GM10266 (cell line): ENCODE measurements around the gene COL25A1.
"Not testable (repeated sequence)": the region's sequence is repeated elsewhere in the genome, so short reads cannot be mapped to it uniquely, and the experiment has no call there.

Source experiments
- DNase-seq: peaks from one replicate; pipeline ENCODE4 v3.0.0; 2012; ENCODE audit errors: extremely low spot score
- TF ChIP-seq, protein P1 (sequence below): IDR thresholded peaks from 2 replicates; pipeline ENCODE4 v1.5.1; 2012; ENCODE audit warnings: mild to moderate bottlenecking, low read depth; ENCODE audit not compliant: control insufficient read depth, insufficient read depth; ENCODE audit errors: missing control alignments

The COL25A1 gene

DNA sequence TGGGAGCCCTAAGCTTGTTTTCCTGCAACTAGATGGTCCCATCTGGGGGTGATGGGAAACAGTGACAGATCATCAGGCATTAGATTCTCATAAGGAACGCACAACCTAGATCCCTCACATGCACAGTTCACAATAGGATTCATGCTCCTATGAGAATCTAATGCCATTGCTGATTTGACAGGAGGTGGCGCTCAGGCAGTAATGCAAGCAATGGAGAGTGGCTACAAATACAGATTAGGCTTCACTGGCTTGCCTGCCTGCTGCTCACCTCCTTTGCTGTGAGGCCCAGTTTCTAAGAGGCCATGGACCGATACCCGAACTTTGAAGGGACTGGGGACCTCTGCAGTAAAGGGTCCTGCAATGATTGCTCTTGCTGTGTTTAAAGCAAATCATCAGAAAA lies 225.7 kb downstream of the COL25A1 start:
- not testable (repeated sequence) for DNase-seq
- TF ChIP-seq, protein P1, sequence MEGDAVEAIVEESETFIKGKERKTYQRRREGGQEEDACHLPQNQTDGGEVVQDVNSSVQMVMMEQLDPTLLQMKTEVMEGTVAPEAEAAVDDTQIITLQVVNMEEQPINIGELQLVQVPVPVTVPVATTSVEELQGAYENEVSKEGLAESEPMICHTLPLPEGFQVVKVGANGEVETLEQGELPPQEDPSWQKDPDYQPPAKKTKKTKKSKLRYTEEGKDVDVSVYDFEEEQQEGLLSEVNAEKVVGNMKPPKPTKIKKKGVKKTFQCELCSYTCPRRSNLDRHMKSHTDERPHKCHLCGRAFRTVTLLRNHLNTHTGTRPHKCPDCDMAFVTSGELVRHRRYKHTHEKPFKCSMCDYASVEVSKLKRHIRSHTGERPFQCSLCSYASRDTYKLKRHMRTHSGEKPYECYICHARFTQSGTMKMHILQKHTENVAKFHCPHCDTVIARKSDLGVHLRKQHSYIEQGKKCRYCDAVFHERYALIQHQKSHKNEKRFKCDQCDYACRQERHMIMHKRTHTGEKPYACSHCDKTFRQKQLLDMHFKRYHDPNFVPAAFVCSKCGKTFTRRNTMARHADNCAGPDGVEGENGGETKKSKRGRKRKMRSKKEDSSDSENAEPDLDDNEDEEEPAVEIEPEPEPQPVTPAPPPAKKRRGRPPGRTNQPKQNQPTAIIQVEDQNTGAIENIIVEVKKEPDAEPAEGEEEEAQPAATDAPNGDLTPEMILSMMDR, result peak; percentile 19

DNA sequence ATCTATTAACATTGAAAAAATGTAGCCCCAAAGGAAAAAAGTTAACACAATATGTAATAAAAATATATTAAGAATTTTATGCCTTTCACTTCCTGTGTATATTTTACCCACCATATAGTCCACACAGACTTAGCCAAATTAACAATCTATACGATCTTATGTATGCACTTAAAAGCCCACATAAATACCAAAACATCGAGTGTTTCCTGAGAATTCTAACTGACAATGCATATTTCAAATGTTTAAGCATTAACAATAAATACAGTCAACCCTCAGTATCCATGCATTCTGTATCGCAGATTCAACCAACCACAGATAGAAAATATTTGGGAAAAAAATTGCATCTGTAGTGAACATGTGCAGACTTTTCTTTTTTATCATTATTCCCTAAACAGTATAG lies 226.8 kb downstream of the COL25A1 start:
- TF ChIP-seq, protein P1, result no peak
- DNase-seq, result no peak

DNA sequence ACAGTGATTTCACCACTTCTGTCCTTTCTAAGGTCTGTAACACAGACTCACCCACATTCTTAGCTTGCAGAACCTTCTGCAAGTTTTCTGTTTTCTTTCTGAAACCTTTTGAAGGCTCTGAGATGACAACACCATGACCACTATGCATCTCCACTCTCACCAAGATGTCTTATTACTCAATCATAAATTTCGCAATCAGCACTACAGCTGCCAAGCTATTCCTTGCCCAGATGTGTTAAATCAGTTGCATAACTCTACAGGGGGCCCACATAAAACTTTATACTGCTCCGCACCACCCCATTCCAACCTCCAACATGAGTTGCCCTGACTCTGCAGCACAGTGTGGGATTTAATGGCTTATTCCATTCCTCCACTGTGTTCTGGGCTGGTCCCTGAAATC lies 229.9 kb downstream of the COL25A1 start:
- TF ChIP-seq, protein P1, result no peak
- DNase-seq, result no peak

DNA sequence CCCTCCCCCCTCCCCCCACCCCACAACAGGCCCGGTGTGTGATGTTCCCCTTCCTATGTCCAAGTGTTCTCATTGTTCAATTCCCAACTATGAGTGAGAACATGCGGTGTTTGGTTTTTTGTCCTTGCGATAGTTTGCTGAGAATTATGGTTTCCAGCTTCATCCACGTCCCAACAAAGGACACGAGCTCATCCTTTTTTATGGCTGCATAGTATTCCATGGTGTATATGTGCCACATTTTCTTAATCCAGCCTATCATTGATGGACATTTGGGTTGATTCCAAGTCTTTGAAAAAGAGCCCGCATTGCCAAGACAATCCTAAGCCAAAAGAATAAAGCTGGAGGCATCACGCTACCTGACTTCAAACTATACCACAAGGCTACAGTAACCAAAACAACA lies 231.8 kb downstream of the COL25A1 start:
- not testable (repeated sequence) for DNase-seq

DNA sequence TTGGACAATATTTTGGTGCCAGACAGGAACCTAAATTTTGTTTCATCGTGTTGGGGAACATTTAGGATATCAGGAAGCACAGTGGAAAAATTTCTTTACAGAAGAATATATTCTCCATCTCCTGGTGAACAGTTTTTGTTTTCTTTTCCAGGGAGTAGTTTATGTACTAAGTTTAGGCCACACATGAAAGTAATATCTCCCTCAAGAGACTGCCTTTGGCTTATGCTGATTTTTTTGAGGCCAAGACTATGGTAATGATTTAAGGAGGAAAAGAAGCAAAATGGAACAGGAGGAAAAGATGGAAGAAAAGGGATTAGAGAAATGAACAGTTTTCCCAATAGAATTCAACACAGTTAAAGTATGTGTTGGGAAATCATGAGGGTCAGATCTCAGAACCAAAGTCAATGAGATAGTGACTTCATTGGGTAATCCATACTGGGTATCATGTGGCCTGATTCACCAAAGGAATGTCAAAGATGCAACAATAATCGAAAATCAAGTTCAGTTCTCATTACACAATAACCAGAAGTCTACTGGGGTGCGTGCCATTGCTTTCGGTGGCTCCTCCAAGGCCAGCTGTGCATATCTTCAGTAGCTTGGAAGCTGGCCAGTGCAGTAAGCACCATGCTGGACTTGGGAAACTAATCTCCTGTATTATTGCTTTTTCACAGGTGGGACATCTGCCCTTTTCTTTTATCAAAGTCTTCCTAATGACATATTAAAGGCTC lies 234.8 kb downstream of the COL25A1 start:
- no peak for DNase-seq

DNA sequence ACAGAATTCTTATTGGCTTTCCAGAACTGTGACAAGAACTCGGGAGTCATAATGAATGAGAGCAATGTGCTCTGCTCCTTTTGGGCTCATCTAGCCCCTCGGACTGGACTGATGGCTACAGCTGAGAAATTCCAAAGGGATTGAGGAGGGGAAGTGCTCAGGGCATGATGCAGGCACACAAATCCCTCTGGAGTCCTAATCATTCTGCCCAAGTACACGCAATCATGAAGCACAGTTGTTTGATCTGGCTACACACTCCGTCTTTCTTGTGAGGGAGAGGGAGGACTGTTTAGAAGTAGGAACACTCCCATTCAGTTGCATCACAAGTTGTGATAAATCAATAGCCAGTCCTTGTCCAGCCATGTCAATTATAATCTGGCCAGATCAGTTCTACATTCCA lies 237.5 kb downstream of the COL25A1 start:
- TF ChIP-seq, protein P1, result no peak
- DNase-seq, result no peak

More for the DNA sequence above, 234.8 kb downstream of the COL25A1 start:
- TF ChIP-seq, protein P1, result no peak

DNA sequence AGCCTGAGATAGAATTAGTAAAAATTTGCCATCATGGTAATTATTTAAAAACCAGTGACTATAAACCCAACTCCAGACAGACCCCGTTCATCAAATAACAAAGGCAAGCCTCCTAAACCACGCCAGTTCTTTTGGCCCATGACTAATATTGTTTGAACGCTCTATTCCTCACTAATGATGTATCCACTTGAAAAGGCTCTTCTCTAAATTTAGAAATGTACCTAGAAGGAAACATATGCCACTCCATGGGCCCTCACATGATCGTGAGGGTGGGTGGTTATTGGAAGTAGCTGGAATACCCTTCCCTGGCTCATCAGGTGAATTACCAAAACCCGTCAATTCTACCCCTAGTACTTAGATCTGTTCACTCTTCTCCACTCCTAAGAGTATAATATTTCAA lies 249.2 kb downstream of the COL25A1 start:
- TF ChIP-seq, protein P1, result no peak
- no peak for DNase-seq

DNA sequence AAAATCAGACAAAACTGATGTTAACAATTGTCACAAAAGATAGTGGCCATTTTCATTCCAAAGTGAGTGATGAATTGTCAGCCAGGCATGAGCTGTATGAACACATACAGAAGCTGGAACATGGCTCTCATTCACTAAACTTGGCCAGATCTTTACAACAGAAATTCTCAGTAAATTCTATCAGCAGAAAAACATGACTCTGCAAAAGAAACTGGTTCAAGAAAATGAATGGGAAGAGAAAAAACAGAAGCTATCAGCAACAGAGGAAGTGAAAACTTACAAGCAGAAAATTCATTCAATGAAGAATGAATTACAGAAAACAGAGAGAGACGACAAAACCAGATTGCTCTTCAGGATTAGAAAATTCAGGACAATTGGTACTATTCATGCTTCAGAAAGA lies 249.6 kb downstream of the COL25A1 start:
- TF ChIP-seq, protein P1, result no peak
- DNase-seq, result no peak
